Hepatocyte (in vitro differentiated cells): ENCODE data around the gene ADCY1.

Source experiments
- EZH2phosphoT487 ChIP-seq: fragments of 200-600 bp; sonication (generic); IDR thresholded peaks from one replicate; pipeline ENCODE4 v1.6.1; 2018; ENCODE audit warnings: antibody characterized with exemption, mild to moderate bottlenecking, low read depth, moderate library complexity; ENCODE audit not compliant: unreplicated experiment, severe bottlenecking
- TF ChIP-seq, protein P1 (sequence below): fragments of 200-600 bp; sonication (generic); IDR thresholded peaks from 2 replicates; pipeline ENCODE4 v1.5.1; 2016; ENCODE audit warnings: antibody characterized with exemption, mild to moderate bottlenecking; ENCODE audit not compliant: poor library complexity

DNA sequence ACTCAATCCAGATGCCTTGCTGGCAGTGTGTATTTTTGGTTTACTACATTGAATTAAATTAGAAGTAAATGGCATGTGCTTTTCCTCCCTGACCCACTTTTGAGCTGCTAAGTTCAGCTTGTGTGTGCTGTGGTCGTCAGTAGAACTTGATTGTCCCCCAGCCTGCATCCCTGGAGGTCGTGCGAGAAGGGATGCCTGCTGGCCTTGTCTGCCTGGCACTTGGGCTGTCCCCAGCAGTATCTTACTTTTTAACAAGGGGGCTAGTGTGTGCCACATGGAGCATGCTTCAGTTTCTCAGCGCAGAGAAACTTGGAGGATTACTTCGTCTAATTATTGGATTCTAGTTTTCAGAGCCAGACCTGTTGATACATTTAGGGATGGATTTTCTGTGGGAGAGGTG lies 80.2 kb downstream of the ADCY1 start:
- TF ChIP-seq, protein P1, sequence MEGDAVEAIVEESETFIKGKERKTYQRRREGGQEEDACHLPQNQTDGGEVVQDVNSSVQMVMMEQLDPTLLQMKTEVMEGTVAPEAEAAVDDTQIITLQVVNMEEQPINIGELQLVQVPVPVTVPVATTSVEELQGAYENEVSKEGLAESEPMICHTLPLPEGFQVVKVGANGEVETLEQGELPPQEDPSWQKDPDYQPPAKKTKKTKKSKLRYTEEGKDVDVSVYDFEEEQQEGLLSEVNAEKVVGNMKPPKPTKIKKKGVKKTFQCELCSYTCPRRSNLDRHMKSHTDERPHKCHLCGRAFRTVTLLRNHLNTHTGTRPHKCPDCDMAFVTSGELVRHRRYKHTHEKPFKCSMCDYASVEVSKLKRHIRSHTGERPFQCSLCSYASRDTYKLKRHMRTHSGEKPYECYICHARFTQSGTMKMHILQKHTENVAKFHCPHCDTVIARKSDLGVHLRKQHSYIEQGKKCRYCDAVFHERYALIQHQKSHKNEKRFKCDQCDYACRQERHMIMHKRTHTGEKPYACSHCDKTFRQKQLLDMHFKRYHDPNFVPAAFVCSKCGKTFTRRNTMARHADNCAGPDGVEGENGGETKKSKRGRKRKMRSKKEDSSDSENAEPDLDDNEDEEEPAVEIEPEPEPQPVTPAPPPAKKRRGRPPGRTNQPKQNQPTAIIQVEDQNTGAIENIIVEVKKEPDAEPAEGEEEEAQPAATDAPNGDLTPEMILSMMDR = no peak
- TF ChIP-seq EZH2phosphoT487 = no peak
